BE2C (cell line): ENCODE results near the gene RHOH.

Experiments used
- DNase-seq: peaks from one replicate; pipeline ENCODE4 v3.0.0-alpha.2; 2020
- H3K27me3 ChIP-seq: fragments of 250-450 bp; sonication (Bioruptor Pico); 2 replicates; pipeline ENCODE4 v1.5.1; 2020; ENCODE audit warnings: mild to moderate bottlenecking
- H3K36me3 ChIP-seq: fragments of 250-450 bp; sonication (Bioruptor Pico); 2 replicates; pipeline ENCODE4 v1.5.1; 2020; ENCODE audit warnings: mild to moderate bottlenecking
- H3K4me1 ChIP-seq: fragments of 250-450 bp; sonication (Bioruptor Pico); 2 replicates; pipeline ENCODE4 v1.5.1; 2020
- H3K4me3 ChIP-seq: 2 replicates; pipeline ENCODE4 v1.5.1; 2011; ENCODE audit warnings: low read depth, low read length
- H3K9me3 ChIP-seq: fragments of 250-450 bp; sonication (Bioruptor Pico); 2 replicates; pipeline ENCODE4 v1.5.1; 2020
- CTCF ChIP-seq: IDR thresholded peaks from 2 replicates; pipeline ENCODE4 v1.5.1; 2012; ENCODE audit warnings: mild to moderate bottlenecking, low read depth, low read length

The RHOH gene

GRCh38 chr4:40246011-40246900 lies 49.4 kb downstream of the RHOH start:
- TF ChIP-seq CTCF = no peak
- H3K9me3 ChIP-seq = no peaks in the 10 kb centered on the region
- H3K4me1 ChIP-seq = no peaks in the 10 kb centered on the region; the same call in 1 of the 2 replicates
- H3K27me3 ChIP-seq = no peaks in the 10 kb centered on the region
- H3K4me3 ChIP-seq = no peak overlapping the region
- H3K36me3 ChIP-seq = no peaks in the 10 kb centered on the region
- DNase-seq = no peak

GRCh38 chr4:40246938-40247337 lies 50.1 kb downstream of the RHOH start:
- H3K9me3 ChIP-seq = no peaks in the 10 kb centered on the region
- DNase-seq = no peak
- H3K4me1 ChIP-seq = no peaks in the 10 kb centered on the region; the same call in 1 of the 2 replicates
- H3K27me3 ChIP-seq = no peaks in the 10 kb centered on the region
- H3K4me3 ChIP-seq = no peak overlapping the region
- no peak for TF ChIP-seq CTCF
- H3K36me3 ChIP-seq = no peaks in the 10 kb centered on the region

- no peak for DNase-seq
- no peak for TF ChIP-seq CTCF
- Histone ChIP-seq H3K36me3 (no peaks in the 10 kb centered on the region), H3K27me3 (no peaks in the 10 kb centered on the region), H3K4me1 (no peaks in the 10 kb centered on the region; the same call in 1 of the 2 replicates), H3K9me3 (no peaks in the 10 kb centered on the region), H3K4me3 (no peak overlapping the region)
Observed at GRCh38 chr4:40247350-40247749, 50.5 kb downstream of the RHOH start.

- no peak for TF ChIP-seq CTCF
Observed at GRCh38 chr4:40251366-40251765, 54.5 kb downstream of the RHOH start.

GRCh38 chr4:40253906-40254305 lies 57.1 kb downstream of the RHOH start:
- no peak for TF ChIP-seq CTCF
- no peaks in the 10 kb centered on the region for H3K27me3 ChIP-seq
- no peaks in the 10 kb centered on the region for H3K9me3 ChIP-seq
- no peaks in the 10 kb centered on the region for H3K4me1 ChIP-seq
- no peaks in the 10 kb centered on the region for H3K36me3 ChIP-seq
- H3K4me3 ChIP-seq = no peak overlapping the region
- no peak for DNase-seq

More at GRCh38 chr4:40251366-40251765, 54.5 kb downstream of the RHOH start:
- Histone ChIP-seq H3K27me3 (no peaks in the 10 kb centered on the region), H3K36me3 (no peaks in the 10 kb centered on the region), H3K4me1 (no peaks in the 10 kb centered on the region), H3K9me3 (no peaks in the 10 kb centered on the region), H3K4me3 (no peak overlapping the region)
- no peak for DNase-seq
